NT2/D1 (cell line): Measurements from ENCODE around the gene PPM1N.

ENCODE experiments used
- YY1 ChIP-seq: IDR thresholded peaks from 2 replicates; pipeline ENCODE4 v1.6.1; 2011; ENCODE audit not compliant: insufficient read length, insufficient read depth
- ZNF274 ChIP-seq: IDR thresholded peaks from 2 replicates; pipeline ENCODE4 v1.6.1; 2011; ENCODE audit warnings: mild to moderate bottlenecking, low read depth, low read length

DNA sequence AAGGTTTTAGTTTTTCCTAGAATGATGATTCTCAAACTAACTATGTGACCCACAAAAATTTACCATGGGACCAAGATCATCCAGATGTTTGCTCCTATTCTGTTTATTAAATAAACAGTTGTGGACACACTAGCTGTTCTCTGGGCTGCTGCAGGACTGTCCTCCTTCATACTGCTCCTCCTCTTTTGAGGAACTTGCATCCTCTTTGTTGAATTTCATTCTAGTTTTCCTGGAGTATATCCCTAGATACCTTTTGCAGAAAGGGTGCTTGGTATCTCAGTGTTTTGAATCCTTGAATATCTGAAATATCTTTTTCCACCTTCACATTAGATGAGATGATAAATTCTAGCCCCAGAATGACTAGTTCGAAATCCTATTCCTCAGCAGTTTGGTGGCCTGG is 33.1 kb downstream of the PPM1N start:
- no peak for TF ChIP-seq ZNF274
- no peak for TF ChIP-seq YY1
